ENCODE results near the gene TMX2. TPM values are rescaled to one million over a fixed set of nuclear protein-coding genes. Genes with fewer than 3 reads are reported as not detected.

The TMX2 gene
- polyA plus RNA-seq, 2 of the 4 experiments (the other 2 are of a cell fraction) = 140 to 168 TPM

DNA sequence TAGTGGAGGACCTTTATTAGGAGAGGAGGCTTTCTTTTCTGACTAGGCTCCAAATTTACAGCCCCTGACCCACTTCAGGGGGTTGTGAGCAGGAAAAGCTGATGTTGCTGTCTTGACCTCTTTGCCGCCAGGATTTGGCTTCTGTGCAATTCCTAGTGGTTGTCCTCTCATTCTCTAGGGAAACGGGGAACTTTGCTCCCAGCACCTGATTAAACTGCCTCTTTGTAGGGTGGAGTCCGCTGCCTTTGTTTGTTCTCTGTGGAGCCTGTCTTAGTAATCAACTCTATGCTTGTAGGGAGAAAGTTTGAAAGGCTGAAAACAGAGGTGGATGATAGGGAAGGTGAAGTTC lies 65.5 kb downstream of the TMX2 start:
- Histone ChIP-seq H3K27ac (peak overlapping the region; percentile 83 to 88), H3K4me2 (peak overlapping the region; percentile 93), H3K9me3 (no peaks in the 10 kb centered on the region), H3K4me1 (peaks cover 92% of the 10 kb centered on the region), H3K4me3 (peak overlapping the region; percentile 31)
- ChIA-PET CTCF (interaction anchor here (0.8 to 4.2 kb wide), 6 partner anchors 11 to 26 kb away, joined by 3 to 17 read pairs (median 8); partner anchors contain the start of genes BTBD18 and CTNND1), POLR2A (interaction anchor here (1.3 to 4.2 kb wide), 5 partner anchors 13 to 37 kb away, joined by 6 to 28 read pairs (median 9); partner anchors contain the start of genes CTNND1 and SELENOH)
- no peak for TF ChIP-seq NR3C1 (IDR thresholded peaks at IDR 0.05)
- peak; percentile 36 for TF ChIP-seq MAFK (IDR thresholded peaks at IDR 0.05; ENCODE audit: partially characterized antibody)
- TF ChIP-seq POLR2AphosphoS2 (conservative IDR thresholded peaks at IDR 0.05; ENCODE audit: low read length) = no peak
- WGBS (ENCODE audit: missing lambda C conversion rate) = 0% methylated on average over 3 of the region's 3 CpGs
- DNase-seq (ENCODE audit: low read depth in 1 of 2, low spot score in 1 of 2) = peak; percentile 41 to 70
- no peak for FAIRE-seq
- peak; percentile 60 to 63 for ATAC-seq

GRCh38 chr11:57778318-57779037 lies 66.1 kb downstream of the TMX2 start:
- H3K27ac ChIP-seq = peak overlapping the region; percentile 83 to 88
- ChIA-PET POLR2A (interaction anchor here (0.6 to 4.2 kb wide), 8 partner anchors 11 to 66 kb away, joined by 3 to 28 read pairs (median 7); partner anchors contain the start of genes CTNND1, MED19 and SELENOH), CTCF (interaction anchor here (0.8 to 4.2 kb wide), 9 partner anchors 10 to 32 kb away, joined by 3 to 17 read pairs (median 7); partner anchors contain the start of genes BTBD18 and CTNND1)
- H3K4me3 ChIP-seq = peak overlapping the region; percentile 31
- H3K9me3 ChIP-seq = no peaks in the 10 kb centered on the region
- TF ChIP-seq, protein P1, sequence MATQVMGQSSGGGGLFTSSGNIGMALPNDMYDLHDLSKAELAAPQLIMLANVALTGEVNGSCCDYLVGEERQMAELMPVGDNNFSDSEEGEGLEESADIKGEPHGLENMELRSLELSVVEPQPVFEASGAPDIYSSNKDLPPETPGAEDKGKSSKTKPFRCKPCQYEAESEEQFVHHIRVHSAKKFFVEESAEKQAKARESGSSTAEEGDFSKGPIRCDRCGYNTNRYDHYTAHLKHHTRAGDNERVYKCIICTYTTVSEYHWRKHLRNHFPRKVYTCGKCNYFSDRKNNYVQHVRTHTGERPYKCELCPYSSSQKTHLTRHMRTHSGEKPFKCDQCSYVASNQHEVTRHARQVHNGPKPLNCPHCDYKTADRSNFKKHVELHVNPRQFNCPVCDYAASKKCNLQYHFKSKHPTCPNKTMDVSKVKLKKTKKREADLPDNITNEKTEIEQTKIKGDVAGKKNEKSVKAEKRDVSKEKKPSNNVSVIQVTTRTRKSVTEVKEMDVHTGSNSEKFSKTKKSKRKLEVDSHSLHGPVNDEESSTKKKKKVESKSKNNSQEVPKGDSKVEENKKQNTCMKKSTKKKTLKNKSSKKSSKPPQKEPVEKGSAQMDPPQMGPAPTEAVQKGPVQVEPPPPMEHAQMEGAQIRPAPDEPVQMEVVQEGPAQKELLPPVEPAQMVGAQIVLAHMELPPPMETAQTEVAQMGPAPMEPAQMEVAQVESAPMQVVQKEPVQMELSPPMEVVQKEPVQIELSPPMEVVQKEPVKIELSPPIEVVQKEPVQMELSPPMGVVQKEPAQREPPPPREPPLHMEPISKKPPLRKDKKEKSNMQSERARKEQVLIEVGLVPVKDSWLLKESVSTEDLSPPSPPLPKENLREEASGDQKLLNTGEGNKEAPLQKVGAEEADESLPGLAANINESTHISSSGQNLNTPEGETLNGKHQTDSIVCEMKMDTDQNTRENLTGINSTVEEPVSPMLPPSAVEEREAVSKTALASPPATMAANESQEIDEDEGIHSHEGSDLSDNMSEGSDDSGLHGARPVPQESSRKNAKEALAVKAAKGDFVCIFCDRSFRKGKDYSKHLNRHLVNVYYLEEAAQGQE (IDR thresholded peaks at IDR 0.05) = 0 out of 2 replicates have a peak, but pooled peaks have one; percentile 13
- peak; percentile 61; the same call in 1 of the 2 replicates for TF ChIP-seq GATA3 (IDR thresholded peaks at IDR 0.05; ENCODE audit: borderline replicate concordance)
- TF ChIP-seq, protein P2, sequence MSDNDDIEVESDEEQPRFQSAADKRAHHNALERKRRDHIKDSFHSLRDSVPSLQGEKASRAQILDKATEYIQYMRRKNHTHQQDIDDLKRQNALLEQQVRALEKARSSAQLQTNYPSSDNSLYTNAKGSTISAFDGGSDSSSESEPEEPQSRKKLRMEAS (IDR thresholded peaks at IDR 0.05) = 0 out of 2 replicates have a peak, but pooled peaks have one; percentile 18
- no peak for TF ChIP-seq POLR2AphosphoS2 (conservative IDR thresholded peaks at IDR 0.05; ENCODE audit: low read length)
- peak; percentile 62 for TF ChIP-seq MAFK (IDR thresholded peaks at IDR 0.05; ENCODE audit: partially characterized antibody)
- TF ChIP-seq, protein P3, sequence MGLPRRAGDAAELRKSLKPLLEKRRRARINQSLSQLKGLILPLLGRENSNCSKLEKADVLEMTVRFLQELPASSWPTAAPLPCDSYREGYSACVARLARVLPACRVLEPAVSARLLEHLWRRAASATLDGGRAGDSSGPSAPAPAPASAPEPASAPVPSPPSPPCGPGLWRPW (IDR thresholded peaks at IDR 0.05) = no peak
- H3K4me1 ChIP-seq = peaks cover 92% of the 10 kb centered on the region
- WGBS (ENCODE audit: missing lambda C conversion rate) = 2% methylated on average over 6 of the region's 6 CpGs
- peak overlapping the region; percentile 93 for H3K4me2 ChIP-seq
- peak; percentile 28 for FAIRE-seq
- peak; percentile 88 to 94 for DNase-seq (ENCODE audit: low read depth in 1 of 2, low spot score in 1 of 2)
- peak; percentile 95 to 96 for ATAC-seq

- Histone ChIP-seq H3K4me1 (peaks cover 87% of the 10 kb centered on the region), H3K27ac (peak overlapping the region; percentile 83 to 88), H3K9me3 (no peaks in the 10 kb centered on the region), H3K4me2 (peak overlapping the region; percentile 93), H3K4me3 (peak overlapping the region; percentile 1; the same call in 1 of the 3 replicates)
- ATAC-seq (peak; percentile 75), FAIRE-seq (no peak), DNase-seq (ENCODE audit: low read depth in 1 of 2, low spot score in 1 of 2) (peak; percentile 41 to 63)
- WGBS (ENCODE audit: missing lambda C conversion rate) = 0% methylated on average over 1 of the region's 1 CpG
- POLR2A ChIA-PET = interaction anchor here (1.1 to 4.2 kb wide), 5 partner anchors 10 to 67 kb away, joined by 3 to 28 read pairs (median 8); partner anchors contain the start of genes CTNND1, MED19 and SELENOH
- CTCF ChIA-PET = interaction anchor here (0.8 to 4.2 kb wide), 10 partner anchors 9 to 33 kb away, joined by 3 to 17 read pairs (median 6); partner anchors contain the start of genes BTBD18 and CTNND1
- TF ChIP-seq, protein P3 (IDR thresholded peaks at IDR 0.05) = no peak
- TF ChIP-seq CBX8 (IDR thresholded peaks at IDR 0.05) (no peak), JUN (IDR thresholded peaks at IDR 0.05) (no peak), RNF2 (IDR thresholded peaks at IDR 0.05; ENCODE audit: borderline replicate concordance, low read depth) (no peak), NFE2L2 (conservative IDR thresholded peaks at IDR 0.05; ENCODE audit: low read length) (no peak), KDM5A (IDR thresholded peaks at IDR 0.05) (no peak), SMC3 (IDR thresholded peaks at IDR 0.05) (no peak), TP53 (CRISPR knock-in tag; IDR thresholded peaks at IDR 0.05) (no peak)
Measured at GRCh38 chr11:57779276-57779675, 66.9 kb downstream of the TMX2 start.
